ENCODE results near the gene PDE11A. TPM values are rescaled to one million over a fixed set of nuclear protein-coding genes. Genes with fewer than 3 reads are reported as not detected.

PDE11A gene
- total RNA-seq, 1 donor = under 0.01 TPM

GRCh38 chr2:177683661-177684069 lies 388.9 kb downstream of the PDE11A start:
- no peak for TF ChIP-seq CTCF (IDR thresholded peaks at IDR 0.05; ENCODE audit: insufficient read depth, low read depth, low read length)

GRCh38 chr2:177682836-177683660 lies 389.5 kb downstream of the PDE11A start:
- no peak for DNase-seq (ENCODE audit: low read depth)
- TF ChIP-seq CTCF (IDR thresholded peaks at IDR 0.05; ENCODE audit: insufficient read depth, low read depth, low read length) = no peak
- H3K4me3 ChIP-seq (ENCODE audit: low read depth, low read length) = no peak overlapping the region

More at GRCh38 chr2:177683661-177684069, 388.9 kb downstream of the PDE11A start:
- H3K4me3 ChIP-seq (ENCODE audit: low read depth, low read length) = no peak overlapping the region
- DNase-seq (ENCODE audit: low read depth) = no peak

- H3K4me3 ChIP-seq (ENCODE audit: low read depth, low read length) = no peak overlapping the region
- DNase-seq (ENCODE audit: low read depth) = no peak
- no peak for TF ChIP-seq CTCF (IDR thresholded peaks at IDR 0.05; ENCODE audit: insufficient read depth, low read depth, low read length)
Measured at GRCh38 chr2:177682006-177682405, 390.6 kb downstream of the PDE11A start.

DNA sequence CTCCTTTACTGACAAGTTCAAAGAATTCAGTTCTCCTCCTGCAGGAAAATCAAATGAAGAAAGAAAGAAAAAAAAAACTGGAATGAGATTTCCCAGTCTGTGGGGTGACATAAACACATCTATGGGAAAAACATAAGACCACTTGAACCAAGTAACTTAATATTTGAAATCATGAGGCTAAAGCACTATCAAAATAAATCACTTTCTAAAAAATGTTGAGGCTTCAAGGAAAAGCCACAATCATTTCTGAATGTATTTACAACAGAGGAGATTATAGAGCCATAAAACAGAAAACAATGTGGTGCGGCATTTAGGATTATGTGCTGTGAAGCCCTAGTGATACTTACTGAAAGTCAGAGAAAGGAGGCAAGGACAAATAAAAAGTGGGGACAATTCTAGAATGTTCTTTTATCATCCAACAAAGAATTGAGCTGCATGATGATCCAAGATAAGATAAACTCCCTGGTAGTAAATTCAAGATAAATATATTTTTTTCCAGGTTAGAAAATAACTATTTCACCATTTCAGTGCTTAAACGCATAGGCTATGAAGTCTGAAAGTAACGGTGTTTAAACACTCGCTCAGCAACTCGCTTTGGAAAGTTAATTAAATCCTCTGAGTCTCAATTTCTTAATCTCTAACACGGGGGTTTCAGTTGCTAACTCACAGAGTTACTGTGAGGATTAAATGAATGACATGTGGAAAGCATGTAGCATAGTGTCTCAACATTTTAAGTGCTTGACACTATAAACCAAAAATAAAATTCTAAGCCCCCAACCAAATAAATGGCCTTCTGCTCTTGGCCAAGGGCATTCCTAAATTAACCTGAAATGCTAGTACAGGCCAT lies 391.5 kb downstream of the PDE11A start:
- no peak for DNase-seq (ENCODE audit: low read depth)
- TF ChIP-seq CTCF (IDR thresholded peaks at IDR 0.05; ENCODE audit: insufficient read depth, low read depth, low read length) = no peak

DNA sequence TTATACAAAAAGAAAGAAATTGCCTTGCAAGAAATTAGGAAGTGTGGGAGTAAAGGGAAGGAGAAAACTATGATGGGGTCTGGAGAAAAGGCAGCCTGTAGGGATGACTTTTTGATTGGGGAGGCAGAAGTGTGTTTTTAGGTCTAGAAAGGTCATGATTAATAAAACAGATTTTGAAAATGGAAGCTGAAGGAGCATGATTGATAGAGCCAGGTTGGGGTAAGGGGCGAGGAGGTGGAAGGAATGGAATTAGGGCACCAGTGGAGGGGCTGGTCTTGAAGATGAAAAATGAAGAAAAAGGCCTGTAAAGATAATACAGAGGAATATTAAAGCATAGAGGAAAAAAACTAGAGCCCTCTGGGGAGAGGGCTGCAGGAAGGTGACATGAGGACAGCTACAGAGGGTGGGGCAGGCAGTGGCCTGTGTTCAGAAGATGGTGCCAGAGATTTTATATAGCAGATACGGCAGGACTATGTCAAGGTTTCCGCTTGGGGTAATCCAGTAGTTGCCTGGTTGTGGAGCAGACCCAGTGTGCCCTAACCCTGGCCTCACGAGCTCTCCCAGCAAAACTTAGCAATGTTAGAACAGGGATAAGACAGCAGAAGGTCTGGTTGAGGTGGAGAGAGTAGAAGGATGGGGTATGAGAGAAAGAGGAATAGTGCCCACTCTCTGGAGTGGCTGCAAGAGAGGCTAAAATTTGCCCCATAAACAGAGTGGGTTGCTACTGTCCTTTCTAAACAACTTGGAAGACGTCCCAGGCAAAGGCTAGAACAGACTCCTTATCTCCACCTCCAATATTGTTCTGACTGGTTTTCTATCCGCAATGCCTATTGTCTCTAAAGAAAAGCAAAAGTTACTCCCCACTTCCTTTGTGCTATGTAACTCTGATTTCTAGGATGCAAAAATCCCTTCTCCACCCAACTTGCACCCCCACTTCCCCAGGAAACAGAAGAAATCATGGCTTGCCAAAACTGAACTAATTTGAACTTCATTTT lies 392.7 kb downstream of the PDE11A start:
- TF ChIP-seq CTCF (IDR thresholded peaks at IDR 0.05; ENCODE audit: insufficient read depth, low read depth, low read length) = no peak
- H3K4me3 ChIP-seq (ENCODE audit: low read depth, low read length) = no peak overlapping the region
- no peak for DNase-seq (ENCODE audit: low read depth)

More for the DNA sequence above, 391.5 kb downstream of the PDE11A start:
- no peak overlapping the region for H3K4me3 ChIP-seq (ENCODE audit: low read depth, low read length)

DNA sequence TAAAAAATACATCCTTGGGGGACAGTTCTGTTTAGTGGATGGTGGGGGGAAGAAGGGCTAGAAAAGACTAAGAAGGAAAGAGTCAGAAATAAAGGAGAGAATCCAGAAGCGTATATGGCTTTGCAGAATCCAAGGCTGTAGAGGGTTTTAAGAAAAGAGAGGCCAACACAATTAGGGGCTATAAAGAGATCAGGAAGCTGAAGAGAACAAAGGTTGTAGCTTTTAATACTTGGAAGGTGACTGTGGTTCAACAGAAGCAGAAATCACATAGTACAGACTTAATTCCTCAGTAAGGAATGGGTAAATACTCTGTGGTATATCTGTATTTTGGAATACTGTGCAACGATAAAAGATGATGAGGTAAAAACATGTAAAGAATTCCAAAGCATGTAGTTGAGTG lies 393.6 kb downstream of the PDE11A start:
- no peak overlapping the region for H3K4me3 ChIP-seq (ENCODE audit: low read depth, low read length)
- DNase-seq (ENCODE audit: low read depth) = no peak
- no peak for TF ChIP-seq CTCF (IDR thresholded peaks at IDR 0.05; ENCODE audit: insufficient read depth, low read depth, low read length)
